Caco-2 (cell line): ENCODE results near the gene LCN1. TPM values are rescaled to one million over a fixed set of nuclear protein-coding genes. Genes with fewer than 3 reads are reported as not detected.

Experiments used
- BruUV-seq: library from RNA; stranded (reverse); fragments of 400-500 nt; replicated peaks from 2 replicates; lab custom pipeline; 2021; lab: Mats Ljungman, UMichigan
- CTCF ChIA-PET: fragments of 300-600 bp; sonication (Branson Sonifier 250); formaldehyde crosslinking; loops from one replicate; lab custom pipeline; 2022; ENCODE audit warnings: antibody characterized with exemption; lab: Charles Lee
- POLR2A ChIA-PET: fragments of 300-600 bp; sonication (Branson Sonifier 250); formaldehyde crosslinking; loops from one replicate; lab custom pipeline; 2022; ENCODE audit warnings: antibody characterized with exemption; lab: Charles Lee
- DNase-seq, 2 experiments: peaks; one replicate each; pipeline versions ENCODE4 v3.0.0 to v3.0.0-alpha.2; 2020 to 2022
- H3K27me3 ChIP-seq: replicated peaks from 2 replicates; pipeline ENCODE4 v1.6.0; 2011; ENCODE audit warnings: low read length; ENCODE audit not compliant: control insufficient read depth, insufficient read depth
- H3K36me3 ChIP-seq: 2 replicates; pipeline ENCODE4 v1.5.1; 2011; ENCODE audit warnings: low read length; ENCODE audit not compliant: control insufficient read depth, insufficient read depth
- H3K4me1 ChIP-seq: fragments of 250-450 bp; sonication (Bioruptor Pico); 2 replicates; pipeline ENCODE4 v1.5.1; 2020; ENCODE audit warnings: mild to moderate bottlenecking
- H3K4me3 ChIP-seq: 2 replicates; pipeline ENCODE4 v1.5.1; 2011; ENCODE audit warnings: low read depth, mild to moderate bottlenecking, control low read depth, low read length
- H3K9me3 ChIP-seq: fragments of 250-450 bp; sonication (Bioruptor Pico); 2 replicates; pipeline ENCODE4 v1.5.1; 2020; ENCODE audit warnings: mild to moderate bottlenecking, moderate library complexity
- H3K27ac Mint-ChIP-seq: one replicate; pipeline ENCODE4 v1.8.0; 2022; ENCODE audit warnings: mixed read lengths; ENCODE audit not compliant: unreplicated experiment
- H3K27me3 Mint-ChIP-seq: one replicate; pipeline ENCODE4 v1.8.0; 2022; ENCODE audit warnings: mixed read lengths; ENCODE audit not compliant: insufficient read depth, unreplicated experiment
- H3K36me3 Mint-ChIP-seq: one replicate; pipeline ENCODE4 v1.8.0; 2022; ENCODE audit warnings: mild to moderate bottlenecking, mixed read lengths; ENCODE audit not compliant: insufficient read depth, unreplicated experiment
- H3K4me1 Mint-ChIP-seq: one replicate; pipeline ENCODE4 v1.8.0; 2022; ENCODE audit warnings: low read depth, mixed read lengths; ENCODE audit not compliant: unreplicated experiment
- H3K4me3 Mint-ChIP-seq: one replicate; pipeline ENCODE4 v1.8.0; 2022; ENCODE audit warnings: mild to moderate bottlenecking, moderate library complexity, mixed read lengths; ENCODE audit not compliant: unreplicated experiment
- H3K9me3 Mint-ChIP-seq: one replicate; pipeline ENCODE4 v1.8.0; 2022; ENCODE audit warnings: mixed read lengths; ENCODE audit not compliant: unreplicated experiment
- CTCF ChIP-seq, 2 experiments: fragments of 200-600 bp in 1 of 2; IDR thresholded peaks; 1 replicate in 1 of 2; 2 replicates in 1 of 2; pipeline versions ENCODE4 v1.5.1 to v1.8.0; 2011 to 2022; ENCODE audit warnings: antibody characterized with exemption in 1 of 2, control low read depth in 1 of 2, inconsistent platforms in 1 of 2, low read depth in 1 of 2, low read length in 1 of 2, mild to moderate bottlenecking in 1 of 2, moderate library complexity in 1 of 2; ENCODE audit not compliant: insufficient read depth in 1 of 2, severe bottlenecking in 1 of 2, unreplicated experiment in 1 of 2
- intact Hi-C: fragments of 100-400 bp; cut with micrococcal nuclease; formaldehyde crosslinking; loops from one replicate; pipeline ENCODE4 v1.10.0; 2022; ENCODE audit not compliant: unreplicated experiment
- total RNA-seq: library from RNA; stranded (reverse); gene quantifications from 2 replicates; pipeline ENCODE4 v1.2.3, GENCODE V29; 2022

The LCN1 gene
- total RNA-seq, 1 experiment from 2014 or later, result not detected

- peaks cover 14% of the 10 kb centered on the region for H3K27me3 Mint-ChIP-seq
- CTCF ChIA-PET, result interaction anchor here (0.5 kb wide), 1 partner anchor 27 kb away, joined by 3 read pairs; no protein-coding TSS in a partner anchor
- H3K4me1 Mint-ChIP-seq, result no peaks in the 10 kb centered on the region
- intact Hi-C loops, result no loop called here
- POLR2A ChIA-PET, result no interaction called here
- H3K9me3 Mint-ChIP-seq, result no peaks in the 10 kb centered on the region
- no peak for TF ChIP-seq CTCF (IDR thresholded peaks at IDR 0.05; ENCODE audit: insufficient read depth in 1 of 2, low read depth in 1 of 2, low read length in 1 of 2, severe bottlenecking in 1 of 2, unreplicated experiment in 1 of 2)
- H3K9me3 ChIP-seq, result no peaks in the 10 kb centered on the region
- H3K27ac Mint-ChIP-seq, result no peak overlapping the region
- H3K4me1 ChIP-seq, result no peaks in the 10 kb centered on the region
- DNase-seq, result no peak
- no peak overlapping the region for H3K4me3 Mint-ChIP-seq
- BruUV-seq, result no TSS peak
- no peaks in the 10 kb centered on the region for H3K27me3 ChIP-seq
- no peaks in the 10 kb centered on the region for H3K36me3 Mint-ChIP-seq
- H3K36me3 ChIP-seq, result no peaks in the 10 kb centered on the region
- no peak overlapping the region for H3K4me3 ChIP-seq
These were observed 1.7 kb downstream of the LCN1 start for GRCh38 chr9:135522931-135523330.

- ChIA-PET CTCF (no interaction called here), POLR2A (no interaction called here)
- H3K9me3 ChIP-seq, result no peaks in the 10 kb centered on the region
- Mint-ChIP-seq H3K4me3 (no peak overlapping the region), H3K27ac (no peak overlapping the region), H3K4me1 (no peaks in the 10 kb centered on the region), H3K36me3 (no peaks in the 10 kb centered on the region), H3K27me3 (peaks cover 8% of the 10 kb centered on the region), H3K9me3 (no peaks in the 10 kb centered on the region)
- no peak overlapping the region for H3K4me3 ChIP-seq
- no peak for TF ChIP-seq CTCF (IDR thresholded peaks at IDR 0.05; ENCODE audit: insufficient read depth in 1 of 2, low read depth in 1 of 2, low read length in 1 of 2, severe bottlenecking in 1 of 2, unreplicated experiment in 1 of 2)
- H3K4me1 ChIP-seq, result no peaks in the 10 kb centered on the region
- no peaks in the 10 kb centered on the region for H3K36me3 ChIP-seq
- BruUV-seq, result no TSS peak
- intact Hi-C loops, result no loop called here
- H3K27me3 ChIP-seq, result no peaks in the 10 kb centered on the region
- no peak for DNase-seq
These were observed 2.4 kb downstream of the LCN1 start for GRCh38 chr9:135523521-135524129.

- TF ChIP-seq CTCF (IDR thresholded peaks at IDR 0.05; ENCODE audit: insufficient read depth in 1 of 2, low read depth in 1 of 2, low read length in 1 of 2, severe bottlenecking in 1 of 2, unreplicated experiment in 1 of 2), result no peak
- no peaks in the 10 kb centered on the region for H3K36me3 ChIP-seq
- ChIA-PET POLR2A (no interaction called here), CTCF (no interaction called here)
- H3K27me3 ChIP-seq, result no peaks in the 10 kb centered on the region
- Mint-ChIP-seq H3K27ac (no peak overlapping the region), H3K4me3 (no peak overlapping the region), H3K27me3 (peaks cover 6% of the 10 kb centered on the region), H3K9me3 (no peaks in the 10 kb centered on the region), H3K36me3 (no peaks in the 10 kb centered on the region), H3K4me1 (no peaks in the 10 kb centered on the region)
- DNase-seq, result no peak
- no peaks in the 10 kb centered on the region for H3K4me1 ChIP-seq
- no peak overlapping the region for H3K4me3 ChIP-seq
- H3K9me3 ChIP-seq, result no peaks in the 10 kb centered on the region
- no TSS peak for BruUV-seq
- intact Hi-C loops, result no loop called here
These were observed 3.1 kb downstream of the LCN1 start for GRCh38 chr9:135524130-135524861.
